Ovary (tissue), 3 donors: ENCODE results near the gene TECPR2.

Experiments used
- CTCF ChIP-seq, 3 donors: fragments of 450-650 bp in 2 of 3; fragments of 200-600 bp in 1 of 3; IDR thresholded peaks; one replicate each; pipeline versions ENCODE4 v1.5.1 to v1.8.0; 2016 to 2022; ENCODE audit warnings: antibody characterized with exemption in 3 of 3, mild to moderate bottlenecking in 1 of 3
- POLR2A ChIP-seq: fragments of 450-650 bp; IDR thresholded peaks from one replicate; pipeline ENCODE4 v1.6.1; 2017; ENCODE audit warnings: antibody characterized with exemption, mild to moderate bottlenecking, moderate library complexity
- donor health status: DM: no; HTN: no; CAD: no.

GRCh38 chr14:102506626-102506925 is 143.8 kb downstream of the TECPR2 start:
- TF ChIP-seq CTCF (IDR thresholded peaks at IDR 0.05): no peak
- no peak for TF ChIP-seq POLR2A
